ENCODE measurements around the gene CTNNA3. TPM values are rescaled to one million over a fixed set of nuclear protein-coding genes. Genes with fewer than 3 reads are reported as not detected.

The CTNNA3 gene
- total RNA-seq, 1 experiment from 2014 or later, result not detected

- intact Hi-C loops (cut with micrococcal nuclease; ENCODE audit: unreplicated experiment), result loop anchor here (5.0 kb wide), 1 partner anchor 42 kb away; no protein-coding TSS in a partner anchor
- Mint-ChIP-seq H3K27ac (ENCODE audit: unreplicated experiment) (no peak overlapping the region), H3K4me3 (ENCODE audit: low read depth, unreplicated experiment) (no peak overlapping the region), H3K27me3 (ENCODE audit: unreplicated experiment) (no peaks in the 10 kb centered on the region), H3K9me3 (ENCODE audit: low read depth, unreplicated experiment) (no peaks in the 10 kb centered on the region), H3K4me1 (ENCODE audit: low read depth, unreplicated experiment) (peaks cover 9% of the 10 kb centered on the region), H3K36me3 (ENCODE audit: insufficient read depth, unreplicated experiment) (no peaks in the 10 kb centered on the region)
- no peak for TF ChIP-seq CTCF (IDR thresholded peaks at IDR 0.05; ENCODE audit: unreplicated experiment)
- CTCF ChIA-PET, result no interaction called here
- no TSS peak for BruUV-seq (replicated peaks)
- peak; percentile 2 for DNase-seq
Measured at GRCh38 chr10:67075491-67075971, 620.5 kb downstream of the CTNNA3 start.

GRCh38 chr10:67072654-67073053, 623.3 kb downstream of the CTNNA3 start:
- Mint-ChIP-seq H3K4me1 (ENCODE audit: low read depth, unreplicated experiment) (peaks cover 8% of the 10 kb centered on the region), H3K36me3 (ENCODE audit: insufficient read depth, unreplicated experiment) (no peaks in the 10 kb centered on the region), H3K27ac (ENCODE audit: unreplicated experiment) (no peak overlapping the region), H3K9me3 (ENCODE audit: low read depth, unreplicated experiment) (no peaks in the 10 kb centered on the region), H3K27me3 (ENCODE audit: unreplicated experiment) (no peaks in the 10 kb centered on the region), H3K4me3 (ENCODE audit: low read depth, unreplicated experiment) (no peak overlapping the region)
- no peak for DNase-seq
- CTCF ChIA-PET, result no interaction called here
- no peak for TF ChIP-seq CTCF (IDR thresholded peaks at IDR 0.05; ENCODE audit: unreplicated experiment)
- BruUV-seq (replicated peaks), result no TSS peak
- intact Hi-C loops (cut with micrococcal nuclease; ENCODE audit: unreplicated experiment), result no loop called here

GRCh38 chr10:67050415-67050814, 645.6 kb downstream of the CTNNA3 start:
- Mint-ChIP-seq H3K4me1 (ENCODE audit: low read depth, unreplicated experiment) (no peaks in the 10 kb centered on the region), H3K9me3 (ENCODE audit: low read depth, unreplicated experiment) (no peaks in the 10 kb centered on the region), H3K36me3 (ENCODE audit: insufficient read depth, unreplicated experiment) (no peaks in the 10 kb centered on the region), H3K27ac (ENCODE audit: unreplicated experiment) (no peak overlapping the region), H3K27me3 (ENCODE audit: unreplicated experiment) (no peaks in the 10 kb centered on the region), H3K4me3 (ENCODE audit: low read depth, unreplicated experiment) (no peak overlapping the region)
- DNase-seq, result no peak
- intact Hi-C loops (cut with micrococcal nuclease; ENCODE audit: unreplicated experiment), result no loop called here
- no TSS peak for BruUV-seq (replicated peaks)
- CTCF ChIA-PET, result no interaction called here
- no peak for TF ChIP-seq CTCF (IDR thresholded peaks at IDR 0.05; ENCODE audit: unreplicated experiment)

- no peak for DNase-seq
- no peaks in the 10 kb centered on the region for H3K9me3 Mint-ChIP-seq (ENCODE audit: low read depth, unreplicated experiment)
- H3K27me3 Mint-ChIP-seq (ENCODE audit: unreplicated experiment), result no peaks in the 10 kb centered on the region
- no TSS peak for BruUV-seq (replicated peaks)
- intact Hi-C loops (cut with micrococcal nuclease; ENCODE audit: unreplicated experiment), result no loop called here
- no peak for TF ChIP-seq CTCF (IDR thresholded peaks at IDR 0.05; ENCODE audit: unreplicated experiment)
- H3K27ac Mint-ChIP-seq (ENCODE audit: unreplicated experiment), result no peak overlapping the region
- no peaks in the 10 kb centered on the region for H3K36me3 Mint-ChIP-seq (ENCODE audit: insufficient read depth, unreplicated experiment)
- H3K4me3 Mint-ChIP-seq (ENCODE audit: low read depth, unreplicated experiment), result no peak overlapping the region
- no peaks in the 10 kb centered on the region for H3K4me1 Mint-ChIP-seq (ENCODE audit: low read depth, unreplicated experiment)
- CTCF ChIA-PET, result no interaction called here
Measured at GRCh38 chr10:67049988-67050387, 646.0 kb downstream of the CTNNA3 start.
